Vagina (tissue), 2 donors: ENCODE results near the gene PCDHGA1. TPM values are rescaled to one million over a fixed set of nuclear protein-coding genes. Genes with fewer than 3 reads are reported as not detected.
"Not testable (repeated sequence)": the region's sequence is repeated elsewhere in the genome, so short reads cannot be mapped to it uniquely, and the experiment has no call there.

Source experiments
- DNase-seq, 2 donors: peaks; one replicate each; pipeline ENCODE4 v3.0.0-alpha.2; 2017; ENCODE audit errors: extremely low spot score in 2 of 2
- H3K27ac ChIP-seq: fragments of 200-600 bp; sonication (generic); one replicate; pipeline ENCODE4 v1.5.1; 2019
- H3K27me3 ChIP-seq: fragments of 200-600 bp; sonication (generic); one replicate; pipeline ENCODE4 v1.5.1; 2019
- H3K36me3 ChIP-seq, 2 donors: fragments of 200-600 bp; sonication (generic); one replicate each; pipeline ENCODE4 v1.5.1; 2017 to 2019
- H3K4me1 ChIP-seq: fragments of 200-600 bp; sonication (generic); one replicate; pipeline ENCODE4 v1.5.1; 2019
- H3K4me3 ChIP-seq, 2 donors: fragments of 200-600 bp; sonication (generic); 1 replicate in 1 of 2; 2 replicates in 1 of 2; pipeline ENCODE4 v1.5.1; 2016 to 2019
- H3K9me3 ChIP-seq: fragments of 200-600 bp; sonication (generic); one replicate; pipeline ENCODE4 v1.5.1; 2019
- CTCF ChIP-seq, 3 experiments: fragments of 450-650 bp in 2 of 3; fragments of 200-600 bp in 1 of 3; sonication (generic) in 1 of 3; IDR thresholded peaks; one replicate each; pipeline ENCODE4 v1.5.1; 2017 to 2019; ENCODE audit warnings: antibody characterized with exemption in 3 of 3, mild to moderate bottlenecking in 2 of 3, moderate library complexity in 2 of 3
- POLR2A ChIP-seq, 2 donors: fragments of 450-650 bp; IDR thresholded peaks; one replicate each; pipeline ENCODE4 v1.6.1; 2017; ENCODE audit warnings: antibody characterized with exemption in 2 of 2, mild to moderate bottlenecking in 2 of 2, moderate library complexity in 2 of 2
- POLR2AphosphoS5 ChIP-seq, 2 donors: sonication (generic); formaldehyde crosslinking; IDR thresholded peaks; one replicate each; pipeline ENCODE4 v1.9.0; 2017; ENCODE audit warnings: antibody characterized with exemption in 2 of 2, mild to moderate bottlenecking in 2 of 2, low read depth in 1 of 2; ENCODE audit not compliant: insufficient read depth in 1 of 2
- intact Hi-C: fragments of 100-400 bp; cut with DNase I; formaldehyde crosslinking; loops from one replicate; pipeline ENCODE4 v1.15.1; 2023
- total RNA-seq: library from RNA; depleted of rRNA; stranded (reverse); fragments of >200 nt; gene quantifications from one replicate; pipeline ENCODE4 v1.2.3, GENCODE V29; 2016

PCDHGA1 gene
- total RNA-seq, 1 donor from 2014 or later, result not detected

- no peak for TF ChIP-seq POLR2AphosphoS5 (IDR thresholded peaks at IDR 0.05; ENCODE audit: insufficient read depth in 1 of 2, low read depth in 1 of 2)
- TF ChIP-seq CTCF (IDR thresholded peaks at IDR 0.05), result no peak
- no peak for TF ChIP-seq POLR2A (IDR thresholded peaks at IDR 0.05)
Measured at GRCh38 chr5:141392429-141393198, 62.3 kb downstream of the PCDHGA1 start, which contains the start of gene PCDHGA8. PCDHGA8 (plus strand) TSS chr5:141392633; CDS start chr5:141392814, 181 bp downstream.

DNA sequence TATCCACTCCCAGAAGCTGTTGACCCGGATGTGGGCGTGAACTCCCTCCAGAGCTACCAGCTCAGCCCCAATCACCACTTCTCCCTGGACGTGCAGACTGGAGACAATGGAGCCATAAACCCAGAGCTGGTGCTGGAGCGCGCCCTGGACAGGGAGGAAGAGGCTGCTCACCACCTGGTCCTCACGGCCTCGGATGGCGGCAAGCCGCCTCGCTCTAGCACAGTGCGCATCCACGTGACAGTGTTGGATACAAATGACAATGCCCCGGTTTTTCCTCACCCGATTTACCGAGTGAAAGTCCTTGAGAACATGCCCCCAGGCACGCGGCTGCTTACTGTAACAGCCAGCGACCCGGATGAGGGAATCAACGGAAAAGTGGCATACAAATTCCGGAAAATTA is 63.0 kb downstream of the PCDHGA1 start:
- intact Hi-C loops, result no loop called here
- Histone ChIP-seq H3K9me3 (peaks cover 75% of the 10 kb centered on the region), H3K36me3 (peaks cover 0 to 9% of the 10 kb centered on the region in 2 donors), H3K27me3 (no peaks in the 10 kb centered on the region), H3K4me3 (no peak overlapping the region), H3K27ac (no peak overlapping the region), H3K4me1 (no peaks in the 10 kb centered on the region)
- DNase-seq, result no peak
- TF ChIP-seq POLR2AphosphoS5 (IDR thresholded peaks at IDR 0.05; ENCODE audit: insufficient read depth in 1 of 2, low read depth in 1 of 2), result no peak
- no peak for TF ChIP-seq CTCF (IDR thresholded peaks at IDR 0.05)
- TF ChIP-seq POLR2A (IDR thresholded peaks at IDR 0.05), result no peak

More at GRCh38 chr5:141392429-141393198, 62.3 kb downstream of the PCDHGA1 start, which contains the start of gene PCDHGA8:
- Histone ChIP-seq H3K27me3 (no peaks in the 10 kb centered on the region), H3K36me3 (peaks cover 0 to 9% of the 10 kb centered on the region in 2 donors), H3K9me3 (peaks cover 74% of the 10 kb centered on the region), H3K4me3 (no peak within 1 kb of the TSS), H3K4me1 (no peaks in the 10 kb centered on the region), H3K27ac (no peak within 1 kb of the TSS)
- no peak for DNase-seq
- intact Hi-C loops, result no loop called here

GRCh38 chr5:141394401-141395187 is 64.3 kb downstream of the PCDHGA1 start:
- H3K27me3 ChIP-seq, H3K4me3 ChIP-seq, DNase-seq, H3K4me1 ChIP-seq, intact Hi-C loops, H3K27ac ChIP-seq: not testable (repeated sequence)
- Histone ChIP-seq H3K36me3 (peaks cover 0 to 20% of the 10 kb centered on the region in 2 donors), H3K9me3 (peaks cover 74% of the 10 kb centered on the region)

GRCh38 chr5:141397756-141398551 is 67.6 kb downstream of the PCDHGA1 start, which contains the start of gene PCDHGB5:
PCDHGB5 (plus strand) TSS chr5:141397947; CDS start chr5:141398128, 181 bp downstream.
- intact Hi-C loops, H3K27ac ChIP-seq, DNase-seq, H3K27me3 ChIP-seq, H3K4me1 ChIP-seq: not testable (repeated sequence)
- Histone ChIP-seq H3K9me3 (peaks cover 70% of the 10 kb centered on the region), H3K4me3 (peak within 1 kb of the TSS in 1 of 2 donors; percentile 19), H3K36me3 (peaks cover 0 to 21% of the 10 kb centered on the region in 2 donors)
- peak in 2 of 3 experiments; percentile 10 to 24 for TF ChIP-seq CTCF (IDR thresholded peaks at IDR 0.05)

- Histone ChIP-seq H3K4me3 (no peak overlapping the region), H3K4me1 (no peaks in the 10 kb centered on the region), H3K9me3 (peaks cover 70% of the 10 kb centered on the region), H3K27ac (no peak overlapping the region), H3K27me3 (no peaks in the 10 kb centered on the region), H3K36me3 (peaks cover 0 to 20% of the 10 kb centered on the region in 2 donors)
- TF ChIP-seq CTCF (IDR thresholded peaks at IDR 0.05) (no peak), POLR2A (IDR thresholded peaks at IDR 0.05) (no peak), POLR2AphosphoS5 (IDR thresholded peaks at IDR 0.05; ENCODE audit: insufficient read depth in 1 of 2, low read depth in 1 of 2) (no peak)
- intact Hi-C loops, result no loop called here
- no peak for DNase-seq
Measured at GRCh38 chr5:141398608-141399007, 68.3 kb downstream of the PCDHGA1 start.
